K562 (cell line): ENCODE results near the gene MED19. TPM values are rescaled to one million over a fixed set of nuclear protein-coding genes. Genes with fewer than 3 reads are reported as not detected.

ENCODE experiments used
- ATF1 ChIP-seq, 2 experiments: fragments of 450-650 bp in 1 of 2; IDR thresholded peaks; 2 replicates each; pipeline ENCODE4 v1.6.1; 2016; ENCODE audit warnings: missing compliant biosample characterization in 1 of 2, missing genetic modification characterization in 1 of 2
- DMBX1 ChIP-seq: fragments of 250-450 bp; sonication (Bioruptor Pico); IDR thresholded peaks from 2 replicates; pipeline ENCODE4 v1.8.0; 2022; ENCODE audit warnings: inconsistent platforms, mild to moderate bottlenecking, moderate library complexity, borderline replicate concordance
- EZH2 ChIP-seq: IDR thresholded peaks from 2 replicates; pipeline ENCODE4 v1.6.1; 2012; ENCODE audit warnings: low read depth, mild to moderate bottlenecking, inconsistent platforms, low read length, borderline replicate concordance
- NUFIP1 ChIP-seq: fragments of 450-650 bp; IDR thresholded peaks from 2 replicates; pipeline ENCODE4 v1.6.1; 2018; ENCODE audit not compliant: partially characterized antibody
- SMAD1 ChIP-seq: fragments of 150-350 bp; IDR thresholded peaks from 2 replicates; pipeline ENCODE4 v1.6.1; 2014; ENCODE audit warnings: low read length, low read depth; ENCODE audit not compliant: partially characterized antibody
- ZNF133 ChIP-seq: fragments of 250-450 bp; sonication (Bioruptor Pico); IDR thresholded peaks from 2 replicates; pipeline ENCODE4 v1.4.0; 2020; ENCODE audit warnings: mild to moderate bottlenecking
- ZNF79 ChIP-seq: fragments of 250-450 bp; sonication (Bioruptor Pico); IDR thresholded peaks from 2 replicates; pipeline ENCODE4 v1.4.0; 2020; ENCODE audit warnings: low read depth, mild to moderate bottlenecking, moderate library complexity
- polyA plus RNA-seq, 8 experiments: library from polyadenylated mRNA; depleted of rRNA in 4 of 8; stranded (reverse) in 5 of 8; unstranded in 3 of 8; fragments of >200 nt; fragmentation: Nextera tagmentation in 2 of 8; fragmentation: Illumina TruSeq in 1 of 8; extraction: Ambion mirVana in 2 of 8; extraction: Trizol in 1 of 8; gene quantifications; 2 replicates each; pipeline versions ENCODE4 v1.2.1 to v1.2.3, GENCODE V29; 2011 to 2014; ENCODE audit warnings: inconsistent platforms in 1 of 8, missing spikeins in 1 of 8
- total RNA-seq, 7 experiments: library from RNA; depleted of rRNA in 6 of 7; stranded (reverse); fragments of >200 nt in 6 of 7; fragmentation: Illumina TruSeq in 2 of 7; extraction: Trizol in 2 of 7; gene quantifications; 2 replicates each; pipeline versions ENCODE4 v1.2.1 to v1.2.3, GENCODE V29; 2011 to 2021; ENCODE audit warnings: low replicate concordance in 1 of 7
- TF ChIP-seq, protein P1 (sequence below): fragments of 450-650 bp; formaldehyde crosslinking; IDR thresholded peaks from 2 replicates; pipeline ENCODE4 v1.4.0; 2020; ENCODE audit warnings: mild to moderate bottlenecking, moderate library complexity
- TF ChIP-seq, protein P2 (sequence below): sonication (generic); formaldehyde crosslinking; IDR thresholded peaks from 2 replicates; pipeline ENCODE4 v1.8.0; 2022; ENCODE audit warnings: missing genetic modification reagents, mild to moderate bottlenecking, borderline replicate concordance
- TF ChIP-seq, protein P3 (sequence below): fragments of 200-600 bp; sonication (generic); IDR thresholded peaks from one replicate; pipeline ENCODE4 v1.6.1; 2012; ENCODE audit warnings: mild to moderate bottlenecking, low read depth, low read length, inconsistent platforms

The MED19 gene
- total and polyA plus RNA-seq, 9 of the 15 experiments (the other 6 are each of a cell fraction or from before 2014, with no cell fraction given), result 7.3 to 23.5 (median 15.0) TPM

DNA sequence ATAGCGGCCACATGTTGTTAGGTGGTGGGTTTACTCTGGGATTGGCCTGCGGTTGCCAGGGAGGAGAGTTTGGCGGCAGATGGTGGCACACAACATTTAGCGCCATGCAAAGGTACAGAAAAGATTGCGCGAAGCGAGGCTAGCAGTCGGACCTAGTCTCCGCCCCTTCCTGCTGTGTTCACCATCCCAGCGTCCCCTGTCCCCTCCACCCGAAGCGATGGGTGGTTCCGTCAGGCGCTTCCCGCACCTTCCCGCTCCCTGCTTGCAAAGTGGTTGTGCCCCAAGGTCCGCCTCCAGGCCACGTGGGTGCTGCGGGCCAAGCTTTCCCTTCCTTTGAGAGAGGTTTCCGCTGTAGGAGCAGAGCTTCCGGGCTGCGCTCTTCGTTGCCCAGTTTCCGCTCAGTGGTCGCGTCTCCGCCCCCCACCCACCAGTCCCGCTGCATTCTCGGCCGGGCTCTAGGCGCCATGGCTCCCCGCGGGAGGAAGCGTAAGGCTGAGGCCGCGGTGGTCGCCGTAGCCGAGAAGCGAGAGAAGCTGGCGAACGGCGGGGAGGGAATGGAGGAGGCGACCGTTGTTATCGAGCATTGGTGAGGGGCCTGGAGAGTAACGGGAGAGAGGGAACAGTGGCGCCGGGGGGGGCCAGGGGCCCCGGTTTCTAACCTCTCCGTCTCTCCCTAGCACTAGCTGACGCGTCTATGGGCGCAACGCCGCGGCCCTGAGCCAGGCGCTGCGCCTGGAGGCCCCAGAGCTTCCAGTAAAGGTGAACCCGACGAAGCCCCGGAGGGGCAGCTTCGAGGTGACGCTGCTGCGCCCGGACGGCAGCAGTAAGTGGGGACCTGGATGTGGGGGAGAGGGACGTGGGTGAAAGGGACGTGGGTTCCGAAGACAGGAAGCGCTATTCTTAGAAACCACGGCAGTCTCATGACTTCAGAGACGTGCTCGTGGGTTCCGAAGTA lies 29.4 kb upstream of the MED19 start, which contains the start of gene SELENOH (continued):
- TF ChIP-seq SMAD1 (peak; percentile 82), EZH2 (no peak), DMBX1 (CRISPR knock-in tag) (no peak), ZNF133 (no peak), NUFIP1 (peak; percentile 85), ATF1 (CRISPR knock-in tag; IDR thresholded peaks at IDR 0.05) (peak; percentile 34; the same call in 1 of the 2 replicates), ATF1 (tag; IDR thresholded peaks at IDR 0.05) (peak; percentile 83), ZNF79 (CRISPR knock-in tag) (no peak)
- TF ChIP-seq, protein P1, sequence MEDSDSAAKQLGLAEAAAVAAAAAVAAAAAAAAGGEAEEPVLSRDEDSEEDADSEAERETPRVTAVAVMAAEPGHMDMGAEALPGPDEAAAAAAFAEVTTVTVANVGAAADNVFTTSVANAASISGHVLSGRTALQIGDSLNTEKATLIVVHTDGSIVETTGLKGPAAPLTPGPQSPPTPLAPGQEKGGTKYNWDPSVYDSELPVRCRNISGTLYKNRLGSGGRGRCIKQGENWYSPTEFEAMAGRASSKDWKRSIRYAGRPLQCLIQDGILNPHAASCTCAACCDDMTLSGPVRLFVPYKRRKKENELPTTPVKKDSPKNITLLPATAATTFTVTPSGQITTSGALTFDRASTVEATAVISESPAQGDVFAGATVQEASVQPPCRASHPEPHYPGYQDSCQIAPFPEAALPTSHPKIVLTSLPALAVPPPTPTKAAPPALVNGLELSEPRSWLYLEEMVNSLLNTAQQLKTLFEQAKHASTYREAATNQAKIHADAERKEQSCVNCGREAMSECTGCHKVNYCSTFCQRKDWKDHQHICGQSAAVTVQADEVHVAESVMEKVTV, result peak; percentile 28; the same call in 1 of the 2 replicates
- TF ChIP-seq, protein P2, sequence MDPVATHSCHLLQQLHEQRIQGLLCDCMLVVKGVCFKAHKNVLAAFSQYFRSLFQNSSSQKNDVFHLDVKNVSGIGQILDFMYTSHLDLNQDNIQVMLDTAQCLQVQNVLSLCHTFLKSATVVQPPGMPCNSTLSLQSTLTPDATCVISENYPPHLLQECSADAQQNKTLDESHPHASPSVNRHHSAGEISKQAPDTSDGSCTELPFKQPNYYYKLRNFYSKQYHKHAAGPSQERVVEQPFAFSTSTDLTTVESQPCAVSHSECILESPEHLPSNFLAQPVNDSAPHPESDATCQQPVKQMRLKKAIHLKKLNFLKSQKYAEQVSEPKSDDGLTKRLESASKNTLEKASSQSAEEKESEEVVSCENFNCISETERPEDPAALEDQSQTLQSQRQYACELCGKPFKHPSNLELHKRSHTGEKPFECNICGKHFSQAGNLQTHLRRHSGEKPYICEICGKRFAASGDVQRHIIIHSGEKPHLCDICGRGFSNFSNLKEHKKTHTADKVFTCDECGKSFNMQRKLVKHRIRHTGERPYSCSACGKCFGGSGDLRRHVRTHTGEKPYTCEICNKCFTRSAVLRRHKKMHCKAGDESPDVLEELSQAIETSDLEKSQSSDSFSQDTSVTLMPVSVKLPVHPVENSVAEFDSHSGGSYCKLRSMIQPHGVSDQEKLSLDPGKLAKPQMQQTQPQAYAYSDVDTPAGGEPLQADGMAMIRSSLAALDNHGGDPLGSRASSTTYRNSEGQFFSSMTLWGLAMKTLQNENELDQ (CRISPR knock-in tag), result peak; percentile 17; the same call in 1 of the 2 replicates
- TF ChIP-seq, protein P3, sequence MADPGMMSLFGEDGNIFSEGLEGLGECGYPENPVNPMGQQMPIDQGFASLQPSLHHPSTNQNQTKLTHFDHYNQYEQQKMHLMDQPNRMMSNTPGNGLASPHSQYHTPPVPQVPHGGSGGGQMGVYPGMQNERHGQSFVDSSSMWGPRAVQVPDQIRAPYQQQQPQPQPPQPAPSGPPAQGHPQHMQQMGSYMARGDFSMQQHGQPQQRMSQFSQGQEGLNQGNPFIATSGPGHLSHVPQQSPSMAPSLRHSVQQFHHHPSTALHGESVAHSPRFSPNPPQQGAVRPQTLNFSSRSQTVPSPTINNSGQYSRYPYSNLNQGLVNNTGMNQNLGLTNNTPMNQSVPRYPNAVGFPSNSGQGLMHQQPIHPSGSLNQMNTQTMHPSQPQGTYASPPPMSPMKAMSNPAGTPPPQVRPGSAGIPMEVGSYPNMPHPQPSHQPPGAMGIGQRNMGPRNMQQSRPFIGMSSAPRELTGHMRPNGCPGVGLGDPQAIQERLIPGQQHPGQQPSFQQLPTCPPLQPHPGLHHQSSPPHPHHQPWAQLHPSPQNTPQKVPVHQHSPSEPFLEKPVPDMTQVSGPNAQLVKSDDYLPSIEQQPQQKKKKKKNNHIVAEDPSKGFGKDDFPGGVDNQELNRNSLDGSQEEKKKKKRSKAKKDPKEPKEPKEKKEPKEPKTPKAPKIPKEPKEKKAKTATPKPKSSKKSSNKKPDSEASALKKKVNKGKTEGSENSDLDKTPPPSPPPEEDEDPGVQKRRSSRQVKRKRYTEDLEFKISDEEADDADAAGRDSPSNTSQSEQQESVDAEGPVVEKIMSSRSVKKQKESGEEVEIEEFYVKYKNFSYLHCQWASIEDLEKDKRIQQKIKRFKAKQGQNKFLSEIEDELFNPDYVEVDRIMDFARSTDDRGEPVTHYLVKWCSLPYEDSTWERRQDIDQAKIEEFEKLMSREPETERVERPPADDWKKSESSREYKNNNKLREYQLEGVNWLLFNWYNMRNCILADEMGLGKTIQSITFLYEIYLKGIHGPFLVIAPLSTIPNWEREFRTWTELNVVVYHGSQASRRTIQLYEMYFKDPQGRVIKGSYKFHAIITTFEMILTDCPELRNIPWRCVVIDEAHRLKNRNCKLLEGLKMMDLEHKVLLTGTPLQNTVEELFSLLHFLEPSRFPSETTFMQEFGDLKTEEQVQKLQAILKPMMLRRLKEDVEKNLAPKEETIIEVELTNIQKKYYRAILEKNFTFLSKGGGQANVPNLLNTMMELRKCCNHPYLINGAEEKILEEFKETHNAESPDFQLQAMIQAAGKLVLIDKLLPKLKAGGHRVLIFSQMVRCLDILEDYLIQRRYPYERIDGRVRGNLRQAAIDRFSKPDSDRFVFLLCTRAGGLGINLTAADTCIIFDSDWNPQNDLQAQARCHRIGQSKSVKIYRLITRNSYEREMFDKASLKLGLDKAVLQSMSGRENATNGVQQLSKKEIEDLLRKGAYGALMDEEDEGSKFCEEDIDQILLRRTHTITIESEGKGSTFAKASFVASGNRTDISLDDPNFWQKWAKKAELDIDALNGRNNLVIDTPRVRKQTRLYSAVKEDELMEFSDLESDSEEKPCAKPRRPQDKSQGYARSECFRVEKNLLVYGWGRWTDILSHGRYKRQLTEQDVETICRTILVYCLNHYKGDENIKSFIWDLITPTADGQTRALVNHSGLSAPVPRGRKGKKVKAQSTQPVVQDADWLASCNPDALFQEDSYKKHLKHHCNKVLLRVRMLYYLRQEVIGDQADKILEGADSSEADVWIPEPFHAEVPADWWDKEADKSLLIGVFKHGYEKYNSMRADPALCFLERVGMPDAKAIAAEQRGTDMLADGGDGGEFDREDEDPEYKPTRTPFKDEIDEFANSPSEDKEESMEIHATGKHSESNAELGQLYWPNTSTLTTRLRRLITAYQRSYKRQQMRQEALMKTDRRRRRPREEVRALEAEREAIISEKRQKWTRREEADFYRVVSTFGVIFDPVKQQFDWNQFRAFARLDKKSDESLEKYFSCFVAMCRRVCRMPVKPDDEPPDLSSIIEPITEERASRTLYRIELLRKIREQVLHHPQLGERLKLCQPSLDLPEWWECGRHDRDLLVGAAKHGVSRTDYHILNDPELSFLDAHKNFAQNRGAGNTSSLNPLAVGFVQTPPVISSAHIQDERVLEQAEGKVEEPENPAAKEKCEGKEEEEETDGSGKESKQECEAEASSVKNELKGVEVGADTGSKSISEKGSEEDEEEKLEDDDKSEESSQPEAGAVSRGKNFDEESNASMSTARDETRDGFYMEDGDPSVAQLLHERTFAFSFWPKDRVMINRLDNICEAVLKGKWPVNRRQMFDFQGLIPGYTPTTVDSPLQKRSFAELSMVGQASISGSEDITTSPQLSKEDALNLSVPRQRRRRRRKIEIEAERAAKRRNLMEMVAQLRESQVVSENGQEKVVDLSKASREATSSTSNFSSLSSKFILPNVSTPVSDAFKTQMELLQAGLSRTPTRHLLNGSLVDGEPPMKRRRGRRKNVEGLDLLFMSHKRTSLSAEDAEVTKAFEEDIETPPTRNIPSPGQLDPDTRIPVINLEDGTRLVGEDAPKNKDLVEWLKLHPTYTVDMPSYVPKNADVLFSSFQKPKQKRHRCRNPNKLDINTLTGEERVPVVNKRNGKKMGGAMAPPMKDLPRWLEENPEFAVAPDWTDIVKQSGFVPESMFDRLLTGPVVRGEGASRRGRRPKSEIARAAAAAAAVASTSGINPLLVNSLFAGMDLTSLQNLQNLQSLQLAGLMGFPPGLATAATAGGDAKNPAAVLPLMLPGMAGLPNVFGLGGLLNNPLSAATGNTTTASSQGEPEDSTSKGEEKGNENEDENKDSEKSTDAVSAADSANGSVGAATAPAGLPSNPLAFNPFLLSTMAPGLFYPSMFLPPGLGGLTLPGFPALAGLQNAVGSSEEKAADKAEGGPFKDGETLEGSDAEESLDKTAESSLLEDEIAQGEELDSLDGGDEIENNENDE, result peak; percentile 71
